AG04449 (cell line): ENCODE results near the gene SHISA8.

Source experiments
- CTCF ChIA-PET: fragments of 350-600 bp; formaldehyde crosslinking; extraction: SDS; loops from one replicate; lab custom pipeline; 2021; ENCODE audit warnings: antibody characterized with exemption; lab: Yijun Ruan, JAX
- POLR2A ChIA-PET: fragments of 400-600, 350-600 bp; formaldehyde crosslinking; extraction: SDS; loops from one replicate; lab custom pipeline; 2020; ENCODE audit warnings: antibody characterized with exemption, inconsistent platforms; lab: Yijun Ruan, JAX
- DNase-seq: peaks from one replicate; pipeline ENCODE4 v3.0.0-alpha.2; 2010; ENCODE audit warnings: low read depth, low spot score
- H3K4me3 ChIP-seq: 2 replicates; pipeline ENCODE4 v1.5.1; 2011; ENCODE audit warnings: low read depth, mild to moderate bottlenecking, control low read depth, low read length
- CTCF ChIP-seq: IDR thresholded peaks from one replicate; pipeline ENCODE4 v1.5.1; 2011; ENCODE audit warnings: mild to moderate bottlenecking, moderate library complexity, low read length, control low read depth, inconsistent platforms; ENCODE audit not compliant: insufficient read depth; ENCODE audit errors: missing control alignments

Gene SHISA8

DNA sequence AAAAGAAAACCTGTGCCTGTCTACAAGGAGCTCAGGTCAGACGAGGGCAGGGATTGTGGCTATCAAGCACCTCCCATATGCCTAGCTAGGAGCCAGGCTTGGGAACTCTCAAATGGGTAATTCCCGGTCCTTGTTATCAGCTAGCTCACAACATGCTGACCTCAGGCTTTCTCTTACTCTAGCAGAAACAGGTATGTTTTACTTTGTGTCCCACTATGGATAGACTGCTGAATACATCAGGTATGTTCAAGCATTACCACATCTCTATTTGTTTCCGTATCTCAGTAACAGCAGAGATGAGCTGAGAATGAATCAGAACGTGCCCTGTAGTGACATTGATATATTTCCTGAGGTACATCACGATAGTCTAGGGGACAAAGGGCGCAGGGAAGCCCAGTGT lies 29.4 kb downstream of the SHISA8 start:
- no peak for DNase-seq
- CTCF ChIA-PET = interaction anchor here (0.6 to 1.2 kb wide), 2 partner anchors 10 to 139 kb away, joined by 3 to 4 read pairs; no protein-coding TSS in a partner anchor
- no peak overlapping the region for H3K4me3 ChIP-seq
- no peak for TF ChIP-seq CTCF
- POLR2A ChIA-PET = no interaction called here

- CTCF ChIA-PET = interaction anchor here (0.6 to 1.3 kb wide), 3 partner anchors 10 to 138 kb away, joined by 3 to 4 read pairs (median 3); no protein-coding TSS in a partner anchor
- no peak for TF ChIP-seq CTCF
- DNase-seq = no peak
- H3K4me3 ChIP-seq = no peak overlapping the region
- POLR2A ChIA-PET = no interaction called here
Observed at GRCh38 chr22:41885116-41885515, 29.8 kb downstream of the SHISA8 start.

DNA sequence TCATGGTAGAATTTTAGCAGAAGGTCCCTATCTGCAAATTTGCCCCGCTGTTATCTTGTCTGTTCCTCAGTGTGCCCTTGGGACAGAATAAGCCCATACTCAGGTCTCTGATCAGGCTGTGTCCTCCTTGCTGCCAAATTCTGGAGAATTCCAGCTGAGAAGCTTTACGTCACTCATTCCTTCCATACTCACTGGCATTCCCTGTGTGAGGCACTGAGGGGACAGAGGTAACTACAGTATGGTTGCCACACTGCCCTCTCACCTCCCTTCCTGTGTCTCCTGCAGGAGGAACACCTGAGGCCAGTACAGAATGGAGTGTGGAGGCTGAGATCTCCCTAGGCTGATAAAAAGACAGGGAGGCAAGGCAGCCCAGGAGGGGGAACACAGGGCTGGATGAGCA lies 31.5 kb downstream of the SHISA8 start:
- POLR2A ChIA-PET = no interaction called here

GRCh38 chr22:41880653-41881052 lies 34.2 kb downstream of the SHISA8 start:
- no peak overlapping the region for H3K4me3 ChIP-seq
- TF ChIP-seq CTCF = no peak
- CTCF ChIA-PET = interaction anchor here (0.8 to 1.6 kb wide), 3 partner anchors 10 to 183 kb away, joined by 3 to 5 read pairs (median 4); no protein-coding TSS in a partner anchor
- no peak for DNase-seq
- POLR2A ChIA-PET = no interaction called here

More for the DNA sequence above, 31.5 kb downstream of the SHISA8 start:
- no peak for DNase-seq
- TF ChIP-seq CTCF = no peak
- CTCF ChIA-PET = no interaction called here
- no peak overlapping the region for H3K4me3 ChIP-seq

DNA sequence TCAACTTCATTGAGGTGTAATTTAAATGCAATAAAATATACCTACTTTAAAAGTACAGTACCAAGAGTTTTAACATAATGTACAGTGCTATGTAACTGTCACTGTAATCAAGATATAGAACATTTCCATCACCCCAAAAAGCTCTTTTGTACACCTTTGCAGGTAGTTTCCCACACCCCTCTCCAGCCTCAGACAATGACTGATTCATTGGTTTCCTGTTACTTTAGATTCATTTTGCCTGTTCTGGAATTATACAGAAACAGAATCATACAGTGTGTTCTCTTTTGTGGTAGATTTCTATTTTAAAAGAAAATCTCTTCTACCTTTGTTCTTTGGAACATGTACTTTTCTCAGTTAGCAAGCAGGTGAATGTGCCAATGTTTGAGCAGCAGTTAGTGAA lies 38.2 kb downstream of the SHISA8 start:
- no peak for TF ChIP-seq CTCF
- H3K4me3 ChIP-seq = no peak overlapping the region
- DNase-seq = no peak
- ChIA-PET CTCF (interaction anchor here (1.0 to 1.8 kb wide), 5 partner anchors 20 to 180 kb away, joined by 3 to 7 read pairs (median 3); no protein-coding TSS in a partner anchor), POLR2A (interaction anchor here (0.7 kb wide), 1 partner anchor 319 kb away, joined by 3 read pairs; no protein-coding TSS in a partner anchor)

DNA sequence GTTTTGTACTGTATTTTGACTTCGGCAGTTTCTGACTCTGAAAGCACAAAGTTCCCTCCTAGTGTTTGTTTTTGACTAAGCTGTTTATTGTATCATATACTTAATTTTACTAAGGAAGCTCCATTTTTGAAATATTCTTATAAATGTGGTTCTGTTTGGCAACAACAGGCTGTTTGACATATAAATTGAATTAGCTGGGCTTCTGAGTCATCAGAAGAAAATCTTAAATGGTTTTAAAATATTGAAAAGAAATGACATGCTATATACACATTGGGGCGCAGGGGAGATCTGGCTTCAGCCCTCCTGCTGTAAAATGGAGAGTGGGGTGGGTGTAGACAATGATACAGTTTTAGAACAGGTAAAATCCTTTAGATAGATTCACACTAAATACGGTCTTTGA lies 38.6 kb downstream of the SHISA8 start:
- ChIA-PET CTCF (interaction anchor here (0.6 to 1.8 kb wide), 7 partner anchors 19 to 179 kb away, joined by 3 to 7 read pairs (median 3); no protein-coding TSS in a partner anchor), POLR2A (interaction anchor here (0.7 kb wide), 1 partner anchor 319 kb away, joined by 3 read pairs; no protein-coding TSS in a partner anchor)
- TF ChIP-seq CTCF = no peak
- no peak overlapping the region for H3K4me3 ChIP-seq
- no peak for DNase-seq
